Choroid plexus epithelial cell (primary cell): ENCODE data around the gene TUBA3D.
A peak's percentile ranks its signal among the peaks of the same experiment; 100 is the strongest.
"Not testable (repeated sequence)": the region's sequence is repeated elsewhere in the genome, so short reads cannot be mapped to it uniquely, and the experiment has no call there.

ENCODE experiments used
- DNase-seq: peaks from one replicate; pipeline ENCODE4 v3.0.0-alpha.2; 2010; ENCODE audit warnings: low read depth
- H3K4me3 ChIP-seq: 2 replicates; pipeline ENCODE4 v1.5.1; 2011; ENCODE audit warnings: low read depth, mild to moderate bottlenecking, control low read depth, low read length, moderate library complexity
- CTCF ChIP-seq: conservative IDR thresholded peaks from 2 replicates; pipeline ENCODE4 v1.5.1; 2011; ENCODE audit warnings: low read depth, mild to moderate bottlenecking, control low read depth, inconsistent platforms, low read length, moderate library complexity

The TUBA3D gene

GRCh38 chr2:131521961-131522781, 46.3 kb downstream of the TUBA3D start:
- no peak for TF ChIP-seq CTCF
- DNase-seq = no peak
- H3K4me3 ChIP-seq = no peak overlapping the region

- not testable (repeated sequence) for H3K4me3 ChIP-seq, DNase-seq
These were observed 49.3 kb downstream of the TUBA3D start for GRCh38 chr2:131525256-131525655.

- peak; percentile 36 for DNase-seq
- peak within 1 kb of the TSS; percentile 53 for H3K4me3 ChIP-seq
These were observed 51.4 kb downstream of the TUBA3D start, which contains the start of gene CCDC74A for GRCh38 chr2:131527131-131528001. Gene CCDC74A, plus strand, starts transcription at chr2:131527888. Its CDS starts 83 bp downstream, at chr2:131527971.

- DNase-seq = peak; percentile 32
- not testable (repeated sequence) for H3K4me3 ChIP-seq
These were observed 53.3 kb downstream of the TUBA3D start for GRCh38 chr2:131528981-131529863.

- DNase-seq = not testable (repeated sequence)
These were observed 54.0 kb downstream of the TUBA3D start for GRCh38 chr2:131529864-131530445.

GRCh38 chr2:131530626-131531344, 54.9 kb downstream of the TUBA3D start:
- DNase-seq, H3K4me3 ChIP-seq: not testable (repeated sequence)

More at GRCh38 chr2:131529864-131530445, 54.0 kb downstream of the TUBA3D start:
- not testable (repeated sequence) for H3K4me3 ChIP-seq

GRCh38 chr2:131531547-131532185, 55.7 kb downstream of the TUBA3D start:
- not testable (repeated sequence) for DNase-seq, H3K4me3 ChIP-seq
